AG08396 (cell line): ENCODE results near the gene ALG9.

Source experiments
- DNase-seq: peaks from one replicate; pipeline ENCODE4 v3.0.0; 2012; ENCODE audit warnings: low spot score, mixed read lengths

The ALG9 gene

GRCh38 chr11:111836162-111836561 is 35.2 kb downstream of the ALG9 start:
- no peak for DNase-seq

- no peak for DNase-seq
Observed at GRCh38 chr11:111835665-111836064, 35.7 kb downstream of the ALG9 start.

- DNase-seq = no peak
Observed at GRCh38 chr11:111834432-111835163, 36.8 kb downstream of the ALG9 start.

GRCh38 chr11:111833524-111833923 is 37.9 kb downstream of the ALG9 start:
- no peak for DNase-seq

GRCh38 chr11:111829185-111829968 is 42.0 kb downstream of the ALG9 start:
- DNase-seq = no peak

GRCh38 chr11:111826322-111826950 is 44.9 kb downstream of the ALG9 start:
- no peak for DNase-seq

GRCh38 chr11:111823629-111824028 is 47.8 kb downstream of the ALG9 start:
- no peak for DNase-seq

GRCh38 chr11:111823131-111823530 is 48.2 kb downstream of the ALG9 start:
- no peak for DNase-seq

GRCh38 chr11:111819829-111820237 is 51.5 kb downstream of the ALG9 start:
- DNase-seq = no peak

GRCh38 chr11:111819161-111819828 is 52.1 kb downstream of the ALG9 start:
- DNase-seq = peak; percentile 22

GRCh38 chr11:111815489-111815888 is 55.9 kb downstream of the ALG9 start:
- DNase-seq = no peak

- peak; percentile 31 for DNase-seq
Observed at GRCh38 chr11:111814557-111815320, 56.6 kb downstream of the ALG9 start.

GRCh38 chr11:111814106-111814505 is 57.3 kb downstream of the ALG9 start:
- DNase-seq = no peak

- DNase-seq = no peak
Observed at GRCh38 chr11:111812211-111812610, 59.2 kb downstream of the ALG9 start.

- DNase-seq = no peak
Observed at GRCh38 chr11:111811445-111811844, 59.9 kb downstream of the ALG9 start.

GRCh38 chr11:111808834-111809233 is 62.5 kb downstream of the ALG9 start:
- no peak for DNase-seq

GRCh38 chr11:111808063-111808588 is 63.3 kb downstream of the ALG9 start:
- DNase-seq = no peak

GRCh38 chr11:111807076-111807475 is 64.3 kb downstream of the ALG9 start:
- DNase-seq = no peak

GRCh38 chr11:111801135-111801534 is 70.2 kb downstream of the ALG9 start:
- DNase-seq = no peak

- no peak for DNase-seq
Observed at GRCh38 chr11:111798279-111798678, 73.1 kb downstream of the ALG9 start.

GRCh38 chr11:111797145-111797581 is 74.2 kb downstream of the ALG9 start:
- DNase-seq = no peak
